GM12892 (cell line): ENCODE results near the gene TLK2.

Experiments used
- POLR2A ChIP-seq: IDR thresholded peaks from 2 replicates; pipeline ENCODE4 v1.6.1; 2011; ENCODE audit warnings: low read depth, low read length, control low read depth
- POLR2AphosphoS5 ChIP-seq: IDR thresholded peaks from 2 replicates; pipeline ENCODE4 v1.6.1; 2011; ENCODE audit warnings: low read depth, low read length, control low read depth
- TAF1 ChIP-seq: IDR thresholded peaks from 2 replicates; pipeline ENCODE4 v1.6.1; 2011; ENCODE audit warnings: low read depth, mild to moderate bottlenecking, control low read depth, low read length, borderline replicate concordance

DNA sequence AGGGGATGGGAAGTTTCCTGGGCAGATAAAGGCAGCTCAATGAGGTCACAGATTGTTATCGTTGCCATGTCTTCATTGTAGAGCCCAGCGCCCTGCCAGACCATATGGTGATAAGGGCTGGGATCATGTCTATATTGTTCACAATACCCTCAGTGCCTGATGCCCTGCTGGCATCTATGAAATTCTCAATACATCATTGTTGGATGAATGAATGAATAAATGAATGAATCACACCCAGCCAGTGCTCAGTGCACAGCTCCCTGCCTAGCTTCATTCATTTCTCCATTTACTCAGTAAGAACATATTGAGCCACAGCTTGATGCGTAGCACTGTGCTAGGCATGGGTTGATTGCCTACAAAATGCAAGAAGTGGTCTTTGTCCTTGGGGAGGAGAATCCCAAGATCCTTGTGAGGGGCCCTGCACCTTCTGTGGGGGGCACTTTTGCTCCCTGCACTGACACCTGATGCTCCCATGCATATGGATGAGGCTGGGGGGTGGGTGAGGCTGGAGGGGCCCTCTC lies 178.6 kb downstream of the TLK2 start:
- TF ChIP-seq POLR2AphosphoS5, result no peak
- no peak for TF ChIP-seq TAF1
- no peak for TF ChIP-seq POLR2A
